ENCODE results near the gene CRACR2A.

The CRACR2A gene

GRCh38 chr12:3770891-3771290, 18.0 kb upstream of the CRACR2A start:
- no peak overlapping the region for H3K4me3 ChIP-seq (ENCODE audit: control insufficient read depth, low read depth, low read length)
- no peak for TF ChIP-seq CTCF (conservative IDR thresholded peaks at IDR 0.05; ENCODE audit: control insufficient read depth, insufficient read depth, low read depth, low read length)
- DNase-seq (ENCODE audit: low read depth), result peak; percentile 95

GRCh38 chr12:3768911-3769447, 16.1 kb upstream of the CRACR2A start:
- H3K4me3 ChIP-seq (ENCODE audit: control insufficient read depth, low read depth, low read length), result no peak overlapping the region
- no peak for DNase-seq (ENCODE audit: low read depth)
- no peak for TF ChIP-seq CTCF (conservative IDR thresholded peaks at IDR 0.05; ENCODE audit: control insufficient read depth, insufficient read depth, low read depth, low read length)

GRCh38 chr12:3761116-3761735, 8.3 kb upstream of the CRACR2A start:
- DNase-seq (ENCODE audit: low read depth), result peak; percentile 62
- TF ChIP-seq CTCF (conservative IDR thresholded peaks at IDR 0.05; ENCODE audit: control insufficient read depth, insufficient read depth, low read depth, low read length), result no peak

GRCh38 chr12:3759878-3760277, 7.0 kb upstream of the CRACR2A start:
- DNase-seq (ENCODE audit: low read depth), result no peak
- H3K4me3 ChIP-seq (ENCODE audit: control insufficient read depth, low read depth, low read length), result no peak overlapping the region
- no peak for TF ChIP-seq CTCF (conservative IDR thresholded peaks at IDR 0.05; ENCODE audit: control insufficient read depth, insufficient read depth, low read depth, low read length)

More at GRCh38 chr12:3761116-3761735, 8.3 kb upstream of the CRACR2A start:
- no peak overlapping the region for H3K4me3 ChIP-seq (ENCODE audit: control insufficient read depth, low read depth, low read length)

GRCh38 chr12:3757261-3757660, 4.4 kb upstream of the CRACR2A start:
- H3K4me3 ChIP-seq (ENCODE audit: control insufficient read depth, low read depth, low read length), result no peak overlapping the region
- no peak for DNase-seq (ENCODE audit: low read depth)
- TF ChIP-seq CTCF (conservative IDR thresholded peaks at IDR 0.05; ENCODE audit: control insufficient read depth, insufficient read depth, low read depth, low read length), result no peak

GRCh38 chr12:3755898-3756297, 3.0 kb upstream of the CRACR2A start:
- no peak for TF ChIP-seq CTCF (conservative IDR thresholded peaks at IDR 0.05; ENCODE audit: control insufficient read depth, insufficient read depth, low read depth, low read length)
- no peak overlapping the region for H3K4me3 ChIP-seq (ENCODE audit: control insufficient read depth, low read depth, low read length)
- no peak for DNase-seq (ENCODE audit: low read depth)

Measured in fibroblast of mammary gland (primary cell).